ENCODE data around the gene PFKFB4. TPM values are rescaled to one million over a fixed set of nuclear protein-coding genes. Genes with fewer than 3 reads are reported as not detected.

The PFKFB4 gene
- total and polyA plus RNA-seq, 2 donors (not counting 1 experiment from before 2014, with no cell fraction given), result 1.3 to 3.3 TPM

- Histone ChIP-seq H3K27me3 (replicated peaks in 1 of 4; ENCODE audit: control extremely low read depth in 1 of 4, control insufficient read depth in 3 of 4, insufficient read depth in 4 of 4, low read length in 3 of 4) (no peaks in the 10 kb centered on the region), H3K4me2 (replicated peaks; ENCODE audit: low read depth, low read length, poor library complexity, severe bottlenecking) (no peak overlapping the region), H2AFZ (ENCODE audit: insufficient read depth, low read depth, low read length, poor library complexity, severe bottlenecking) (no peak overlapping the region), H3K4me3 (ENCODE audit: control extremely low read depth in 1 of 5, extremely low read depth in 1 of 5, insufficient read depth in 1 of 5, low read depth in 2 of 5, low read length in 4 of 5) (no peak overlapping the region), H3K27ac (ENCODE audit: low read length in 2 of 2) (no peak overlapping the region), H3K9ac (ENCODE audit: low read length) (no peak overlapping the region), H3K36me3 (replicated peaks in 1 of 2; ENCODE audit: control extremely low read depth in 1 of 2, control insufficient read depth in 1 of 2, extremely low read depth in 1 of 2, insufficient read depth in 2 of 2, low read length in 1 of 2) (no peaks in the 10 kb centered on the region), H4K20me1 (ENCODE audit: control insufficient read depth, insufficient read depth, low read length, poor library complexity, severe bottlenecking) (no peaks in the 10 kb centered on the region), H3K79me2 (ENCODE audit: control insufficient read depth, insufficient read depth, low read length) (no peaks in the 10 kb centered on the region), H3K4me1 (ENCODE audit: control insufficient read depth in 2 of 2, insufficient read depth in 2 of 2, low read length in 2 of 2) (no peaks in the 10 kb centered on the region), H3K9me3 (ENCODE audit: control extremely low read depth in 1 of 3, control insufficient read depth in 2 of 3, insufficient read depth in 1 of 3, low read length in 2 of 3) (no peaks in the 10 kb centered on the region)
- Mint-ChIP-seq H3K27ac (no peak overlapping the region), H3K9me3 (ENCODE audit: insufficient read depth) (no peaks in the 10 kb centered on the region), H3K4me3 (no peak overlapping the region), H3K4me1 (no peaks in the 10 kb centered on the region), H3K27me3 (no peaks in the 10 kb centered on the region)
- ChIA-PET POLR2A (no interaction called here), CTCF (no interaction called here)
- DNase-seq (no peak), ATAC-seq (ENCODE audit: low read depth) (no peak)
- TF ChIP-seq, protein P1, sequence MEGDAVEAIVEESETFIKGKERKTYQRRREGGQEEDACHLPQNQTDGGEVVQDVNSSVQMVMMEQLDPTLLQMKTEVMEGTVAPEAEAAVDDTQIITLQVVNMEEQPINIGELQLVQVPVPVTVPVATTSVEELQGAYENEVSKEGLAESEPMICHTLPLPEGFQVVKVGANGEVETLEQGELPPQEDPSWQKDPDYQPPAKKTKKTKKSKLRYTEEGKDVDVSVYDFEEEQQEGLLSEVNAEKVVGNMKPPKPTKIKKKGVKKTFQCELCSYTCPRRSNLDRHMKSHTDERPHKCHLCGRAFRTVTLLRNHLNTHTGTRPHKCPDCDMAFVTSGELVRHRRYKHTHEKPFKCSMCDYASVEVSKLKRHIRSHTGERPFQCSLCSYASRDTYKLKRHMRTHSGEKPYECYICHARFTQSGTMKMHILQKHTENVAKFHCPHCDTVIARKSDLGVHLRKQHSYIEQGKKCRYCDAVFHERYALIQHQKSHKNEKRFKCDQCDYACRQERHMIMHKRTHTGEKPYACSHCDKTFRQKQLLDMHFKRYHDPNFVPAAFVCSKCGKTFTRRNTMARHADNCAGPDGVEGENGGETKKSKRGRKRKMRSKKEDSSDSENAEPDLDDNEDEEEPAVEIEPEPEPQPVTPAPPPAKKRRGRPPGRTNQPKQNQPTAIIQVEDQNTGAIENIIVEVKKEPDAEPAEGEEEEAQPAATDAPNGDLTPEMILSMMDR (IDR thresholded peaks at IDR 0.05), result no peak
- no peak for TF ChIP-seq EZH2 (IDR thresholded peaks at IDR 0.05; ENCODE audit: borderline replicate concordance, insufficient read depth, low read depth, low read length, poor library complexity, severe bottlenecking)
- WGBS (ENCODE audit: insufficient coverage), result 87% methylated on average over 5 of the region's 5 CpGs
- intact Hi-C loops (cut with micrococcal nuclease), result no loop called here
These were observed 19.8 kb downstream of the PFKFB4 start for GRCh38 chr3:48536785-48537184.

DNA sequence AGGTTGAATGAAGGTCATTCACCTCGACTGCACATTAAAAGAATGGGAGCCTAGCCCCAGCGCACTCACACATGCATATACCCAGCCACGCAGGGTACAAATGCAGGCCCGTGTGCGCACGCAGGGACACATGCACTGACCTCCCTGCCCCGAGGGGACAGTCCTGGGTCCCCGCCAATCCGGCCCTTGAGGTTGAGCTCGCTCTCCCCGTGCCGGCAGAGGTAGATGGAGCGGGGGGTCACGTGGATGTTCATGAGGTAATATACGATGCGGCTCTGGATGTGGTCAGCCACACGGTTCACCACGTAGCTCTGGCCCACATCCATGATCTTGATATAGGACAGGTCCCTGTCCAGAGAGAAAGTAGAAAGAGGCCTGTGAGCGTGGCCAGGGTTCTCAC, 20.5 kb downstream of the PFKFB4 start:
- H3K4me1 Mint-ChIP-seq, result no peaks in the 10 kb centered on the region
- no peaks in the 10 kb centered on the region for H3K9me3 ChIP-seq (ENCODE audit: control extremely low read depth in 1 of 3, control insufficient read depth in 2 of 3, insufficient read depth in 1 of 3, low read length in 2 of 3)
- H3K4me3 Mint-ChIP-seq, result no peak overlapping the region
- no peak for ATAC-seq (ENCODE audit: low read depth)
- H3K27me3 Mint-ChIP-seq, result no peaks in the 10 kb centered on the region
- H2AFZ ChIP-seq (ENCODE audit: insufficient read depth, low read depth, low read length, poor library complexity, severe bottlenecking), result no peak overlapping the region
- no peaks in the 10 kb centered on the region for H4K20me1 ChIP-seq (ENCODE audit: control insufficient read depth, insufficient read depth, low read length, poor library complexity, severe bottlenecking)
- intact Hi-C loops (cut with micrococcal nuclease), result no loop called here
- TF ChIP-seq, protein P1 (IDR thresholded peaks at IDR 0.05), result no peak
- no peak for TF ChIP-seq EZH2 (IDR thresholded peaks at IDR 0.05; ENCODE audit: borderline replicate concordance, insufficient read depth, low read depth, low read length, poor library complexity, severe bottlenecking)
- no peak overlapping the region for H3K4me3 ChIP-seq (ENCODE audit: control extremely low read depth in 1 of 5, extremely low read depth in 1 of 5, insufficient read depth in 1 of 5, low read depth in 2 of 5, low read length in 4 of 5)
- no peak overlapping the region for H3K27ac ChIP-seq (ENCODE audit: low read length in 2 of 2)
- H3K9ac ChIP-seq (ENCODE audit: low read length), result no peak overlapping the region
- ChIA-PET POLR2A (no interaction called here), CTCF (no interaction called here)
- H3K4me2 ChIP-seq (replicated peaks; ENCODE audit: low read depth, low read length, poor library complexity, severe bottlenecking), result no peak overlapping the region
- DNase-seq, result no peak
- H3K9me3 Mint-ChIP-seq (ENCODE audit: insufficient read depth), result no peaks in the 10 kb centered on the region
- H3K79me2 ChIP-seq (ENCODE audit: control insufficient read depth, insufficient read depth, low read length), result no peaks in the 10 kb centered on the region
- no peaks in the 10 kb centered on the region for H3K36me3 ChIP-seq (replicated peaks in 1 of 2; ENCODE audit: control extremely low read depth in 1 of 2, control insufficient read depth in 1 of 2, extremely low read depth in 1 of 2, insufficient read depth in 2 of 2, low read length in 1 of 2)
- no peak overlapping the region for H3K27ac Mint-ChIP-seq
- H3K27me3 ChIP-seq (replicated peaks in 1 of 4; ENCODE audit: control extremely low read depth in 1 of 4, control insufficient read depth in 3 of 4, insufficient read depth in 4 of 4, low read length in 3 of 4), result no peaks in the 10 kb centered on the region
- H3K4me1 ChIP-seq (ENCODE audit: control insufficient read depth in 2 of 2, insufficient read depth in 2 of 2, low read length in 2 of 2), result no peaks in the 10 kb centered on the region
- 94% methylated on average over 17 of the region's 19 CpGs for WGBS (ENCODE audit: insufficient coverage)

Measured in B cell (primary cell).